Choroid plexus epithelial cell (primary cell): Measurements from ENCODE around the gene DNAI1.

Experiments
- DNase-seq: peaks from one replicate; pipeline ENCODE4 v3.0.0-alpha.2; 2010; ENCODE audit warnings: low read depth
- H3K4me3 ChIP-seq: 2 replicates; pipeline ENCODE4 v1.5.1; 2011; ENCODE audit warnings: low read depth, mild to moderate bottlenecking, control low read depth, low read length, moderate library complexity
- TF ChIP-seq, protein P1 (sequence below): conservative IDR thresholded peaks from 2 replicates; pipeline ENCODE4 v1.5.1; 2011; ENCODE audit warnings: low read depth, mild to moderate bottlenecking, control low read depth, inconsistent platforms, low read length, moderate library complexity

Gene DNAI1

DNA sequence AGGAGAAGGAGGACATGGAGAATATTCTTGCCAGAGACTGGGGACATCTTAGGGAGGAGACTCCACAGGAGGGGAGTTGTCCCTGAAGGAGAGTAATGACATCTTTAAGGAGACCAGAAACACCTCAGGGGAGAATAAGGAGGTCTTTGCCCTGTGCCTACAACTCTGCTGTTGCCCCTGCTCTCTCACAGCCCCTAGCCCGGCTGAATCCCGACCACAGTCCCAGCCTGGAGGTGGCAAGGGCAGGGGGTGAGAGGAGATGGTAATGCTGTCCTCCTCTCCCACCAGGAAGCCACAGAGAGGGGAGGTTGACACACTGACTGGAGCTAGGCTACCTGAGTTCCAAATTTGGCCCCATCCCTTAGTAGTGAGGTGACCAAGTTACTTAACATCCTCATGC lies 94.4 kb downstream of the DNAI1 start:
- no peak for DNase-seq
- TF ChIP-seq, protein P1, sequence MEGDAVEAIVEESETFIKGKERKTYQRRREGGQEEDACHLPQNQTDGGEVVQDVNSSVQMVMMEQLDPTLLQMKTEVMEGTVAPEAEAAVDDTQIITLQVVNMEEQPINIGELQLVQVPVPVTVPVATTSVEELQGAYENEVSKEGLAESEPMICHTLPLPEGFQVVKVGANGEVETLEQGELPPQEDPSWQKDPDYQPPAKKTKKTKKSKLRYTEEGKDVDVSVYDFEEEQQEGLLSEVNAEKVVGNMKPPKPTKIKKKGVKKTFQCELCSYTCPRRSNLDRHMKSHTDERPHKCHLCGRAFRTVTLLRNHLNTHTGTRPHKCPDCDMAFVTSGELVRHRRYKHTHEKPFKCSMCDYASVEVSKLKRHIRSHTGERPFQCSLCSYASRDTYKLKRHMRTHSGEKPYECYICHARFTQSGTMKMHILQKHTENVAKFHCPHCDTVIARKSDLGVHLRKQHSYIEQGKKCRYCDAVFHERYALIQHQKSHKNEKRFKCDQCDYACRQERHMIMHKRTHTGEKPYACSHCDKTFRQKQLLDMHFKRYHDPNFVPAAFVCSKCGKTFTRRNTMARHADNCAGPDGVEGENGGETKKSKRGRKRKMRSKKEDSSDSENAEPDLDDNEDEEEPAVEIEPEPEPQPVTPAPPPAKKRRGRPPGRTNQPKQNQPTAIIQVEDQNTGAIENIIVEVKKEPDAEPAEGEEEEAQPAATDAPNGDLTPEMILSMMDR: no peak
- no peak overlapping the region for H3K4me3 ChIP-seq

DNA sequence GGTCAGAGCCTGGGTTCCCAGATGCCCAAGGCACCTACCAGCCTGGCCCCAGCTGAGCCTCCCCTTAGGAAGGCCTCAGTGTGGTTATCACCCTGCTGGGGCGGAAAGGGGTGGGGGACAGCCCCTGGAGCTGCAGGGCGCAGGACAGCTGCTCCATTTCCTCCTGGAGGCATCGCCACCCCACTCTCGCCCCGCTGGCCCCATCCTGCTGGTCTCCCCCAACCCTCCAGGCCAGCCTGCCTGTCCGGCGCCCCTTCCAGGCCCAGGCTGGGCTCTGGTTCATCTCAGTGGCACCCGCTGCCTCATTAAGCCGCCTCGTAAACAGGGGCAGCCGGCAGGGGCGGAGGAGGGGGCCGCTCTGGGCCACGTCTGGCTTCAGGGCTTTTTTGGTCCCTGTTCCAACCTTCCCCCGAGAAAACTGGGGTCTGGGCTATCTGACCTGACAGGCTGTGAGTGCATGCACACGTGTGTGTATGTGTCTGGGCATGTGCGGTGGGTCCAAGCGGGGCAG lies 95.0 kb downstream of the DNAI1 start:
- H3K4me3 ChIP-seq: no peak overlapping the region
- no peak for DNase-seq
- TF ChIP-seq, protein P1: no peak

DNA sequence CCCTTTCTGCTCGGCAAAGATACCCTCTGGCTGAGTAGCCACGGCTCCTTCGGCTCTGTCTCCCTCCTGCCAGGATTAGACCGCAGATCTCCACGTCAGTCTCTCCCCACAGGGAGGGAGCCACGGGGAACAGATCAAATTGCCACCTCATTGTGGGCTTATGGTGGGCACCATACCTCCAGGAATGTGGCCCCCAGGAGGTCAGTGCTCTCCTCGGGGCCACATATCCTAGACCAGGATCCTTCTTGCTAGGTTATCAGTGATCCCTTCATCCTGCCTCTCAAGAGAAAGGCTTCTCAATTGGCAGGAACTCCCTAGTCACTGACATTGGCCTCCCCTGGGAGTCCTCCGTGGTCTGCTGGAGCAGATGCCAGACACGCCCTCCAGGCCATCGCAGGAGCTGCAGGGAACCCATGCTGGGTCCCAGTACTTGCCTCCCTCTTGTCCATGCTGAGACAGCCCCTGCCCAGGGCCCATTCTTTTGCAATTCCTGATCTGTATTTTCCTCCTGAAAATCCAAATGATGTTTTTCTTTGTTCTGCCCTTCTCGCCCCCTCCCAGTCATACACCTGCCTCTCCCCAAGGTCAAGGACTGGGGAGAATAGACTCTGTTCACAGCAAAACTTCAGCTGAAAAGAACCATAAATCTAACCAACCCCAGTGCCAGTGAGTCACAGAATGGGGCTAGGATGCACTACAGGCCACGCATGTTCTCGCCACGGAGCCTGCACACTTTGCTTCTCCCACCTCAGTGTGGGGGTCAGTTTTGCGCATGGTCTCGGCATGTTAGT lies 95.8 kb downstream of the DNAI1 start:
- DNase-seq: peak; percentile 9
- H3K4me3 ChIP-seq: no peak overlapping the region
- TF ChIP-seq, protein P1: no peak

DNA sequence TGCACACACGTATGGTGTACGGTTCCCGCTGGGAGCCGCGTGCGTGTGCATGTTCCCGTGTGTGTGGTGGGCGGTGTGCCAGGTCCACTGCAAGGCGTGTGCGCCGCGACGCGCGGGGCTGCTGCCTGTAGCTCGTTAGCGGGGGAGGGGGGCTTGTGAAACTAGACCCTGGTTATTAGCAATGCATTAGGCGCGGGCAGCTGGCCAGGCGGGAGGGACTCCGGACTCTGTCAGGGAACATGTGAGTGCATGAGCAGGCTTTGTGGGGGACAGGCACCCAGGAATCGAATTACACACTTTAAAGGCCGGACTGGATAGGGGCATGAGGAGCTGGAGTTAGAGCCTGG lies 96.4 kb downstream of the DNAI1 start:
- DNase-seq: peak; percentile 19
- TF ChIP-seq, protein P1: no peak
- no peak overlapping the region for H3K4me3 ChIP-seq

DNA sequence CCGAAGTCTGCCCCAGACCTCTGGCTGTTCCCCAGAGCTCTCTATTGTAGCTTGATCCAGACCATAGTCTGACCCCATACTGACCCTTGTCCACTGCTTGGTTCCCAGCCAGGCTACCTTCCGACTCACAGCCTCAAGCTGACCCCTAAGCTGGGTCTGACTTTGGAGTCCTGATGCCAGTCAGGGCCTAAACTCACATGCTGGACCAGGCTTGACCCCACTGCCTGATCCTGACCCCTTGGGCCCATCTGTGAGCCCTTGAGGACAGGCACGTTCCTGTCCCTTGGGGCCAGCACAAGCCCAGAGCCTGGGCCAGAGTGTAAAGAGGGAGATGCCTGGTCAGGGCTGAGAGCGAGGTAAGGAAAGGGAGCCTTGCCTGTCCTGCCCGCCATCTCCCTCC lies 96.9 kb downstream of the DNAI1 start:
- no peak overlapping the region for H3K4me3 ChIP-seq
- TF ChIP-seq, protein P1: no peak
- no peak for DNase-seq

DNA sequence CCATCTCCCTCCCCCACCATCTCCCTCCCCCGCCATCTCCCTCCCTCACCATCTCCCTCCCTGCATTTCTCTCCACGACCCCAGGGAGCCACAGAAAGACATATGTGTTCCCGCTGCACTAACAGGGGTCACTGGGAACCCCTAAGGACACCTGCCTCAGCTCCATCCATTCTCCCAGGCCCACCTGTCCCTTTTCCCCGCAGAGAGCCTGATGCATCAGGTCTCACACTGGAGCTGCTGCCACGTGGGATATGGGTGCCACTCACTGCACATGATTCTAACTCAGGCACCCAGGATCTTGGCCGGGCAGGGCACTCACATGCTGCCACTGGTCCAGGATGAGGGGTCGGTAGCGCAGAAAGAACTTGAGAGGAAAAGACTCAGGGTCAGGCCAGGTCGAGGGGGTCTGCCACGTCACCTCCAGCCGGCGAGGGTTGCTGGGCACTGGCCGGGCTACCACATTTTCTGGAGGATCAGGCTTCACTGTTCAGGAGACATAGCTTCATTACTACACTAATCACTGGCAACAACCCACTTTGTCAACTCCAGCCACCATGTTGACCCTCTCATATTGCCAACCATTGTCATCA lies 97.4 kb downstream of the DNAI1 start:
- no peak for DNase-seq
- no peak overlapping the region for H3K4me3 ChIP-seq
- TF ChIP-seq, protein P1: no peak
